Cardiac muscle cell (in vitro differentiated cells and primary cell): ENCODE results near the gene BRF1. TPM values are rescaled to one million over a fixed set of nuclear protein-coding genes. Genes with fewer than 3 reads are reported as not detected.
A peak's percentile ranks its signal among the peaks of the same experiment; 100 is the strongest.
"Not testable (repeated sequence)": the region's sequence is repeated elsewhere in the genome, so short reads cannot be mapped to it uniquely, and the experiment has no call there.

Experiments used
- DNase-seq, 2 donors: peaks; one replicate each; pipeline versions ENCODE4 v3.0.0 to v3.0.0-alpha.2; 2010 to 2017; ENCODE audit warnings: low read depth in 1 of 2, low spot score in 1 of 2
- H3K27ac ChIP-seq: fragments of 200-600 bp; sonication (generic); 2 replicates; pipeline ENCODE4 v1.5.1; 2016
- H3K27me3 ChIP-seq: fragments of 200-600 bp; sonication (generic); 2 replicates; pipeline ENCODE4 v1.6.0; 2016; ENCODE audit warnings: control low read depth
- H3K36me3 ChIP-seq: fragments of 200-600 bp; sonication (generic); 2 replicates; pipeline ENCODE4 v1.5.1; 2016; ENCODE audit warnings: control low read depth
- H3K4me1 ChIP-seq: fragments of 200-600 bp; sonication (generic); 2 replicates; pipeline ENCODE4 v1.8.1; 2017; ENCODE audit warnings: low read depth, mild to moderate bottlenecking, mixed run types
- H3K4me3 ChIP-seq: fragments of 200-600 bp; sonication (generic); 2 replicates; pipeline ENCODE4 v1.5.1; 2016; ENCODE audit warnings: mild to moderate bottlenecking
- H3K9me3 ChIP-seq: fragments of 200-600 bp; sonication (generic); 2 replicates; pipeline ENCODE4 v1.5.1; 2017; ENCODE audit warnings: low read depth, mild to moderate bottlenecking, control low read depth
- CTCF ChIP-seq: IDR thresholded peaks from 2 replicates; pipeline ENCODE4 v1.5.1; 2012; ENCODE audit warnings: low read depth, mild to moderate bottlenecking, low read length
- polyA plus RNA-seq: library from polyadenylated mRNA; unstranded; fragments of >200 nt; fragmentation: Nextera tagmentation; extraction: Ambion mirVana; gene quantifications from 2 replicates; pipeline ENCODE4 v1.2.1, GENCODE V29; 2016
- total RNA-seq: library from RNA; depleted of rRNA; stranded (reverse); fragments of >200 nt; gene quantifications from 2 replicates; pipeline ENCODE4 v1.2.3, GENCODE V29; 2016

The BRF1 gene
- total and polyA plus RNA-seq, 2 experiments from 2014 or later = 26.6 to 82.2 TPM

- H3K9me3 ChIP-seq = no peaks in the 10 kb centered on the region
- no peak overlapping the region for H3K4me3 ChIP-seq
- H3K27ac ChIP-seq = no peak overlapping the region
- no peaks in the 10 kb centered on the region for H3K4me1 ChIP-seq
- peak; percentile 79 for TF ChIP-seq CTCF
- no peaks in the 10 kb centered on the region for H3K27me3 ChIP-seq
- no peaks in the 10 kb centered on the region for H3K36me3 ChIP-seq
- DNase-seq = peak; percentile 61 to 77
Measured at GRCh38 chr14:105281371-105282097, 19.3 kb downstream of the BRF1 start.

GRCh38 chr14:105280525-105280924 lies 20.3 kb downstream of the BRF1 start:
- no peak for TF ChIP-seq CTCF
- Histone ChIP-seq H3K4me3 (no peak overlapping the region), H3K4me1 (no peaks in the 10 kb centered on the region), H3K9me3 (no peaks in the 10 kb centered on the region), H3K27ac (no peak overlapping the region), H3K27me3 (no peaks in the 10 kb centered on the region), H3K36me3 (no peaks in the 10 kb centered on the region)
- DNase-seq = no peak

GRCh38 chr14:105279642-105280361 lies 21.0 kb downstream of the BRF1 start:
- TF ChIP-seq CTCF = no peak
- Histone ChIP-seq H3K27ac (no peak overlapping the region), H3K36me3 (no peaks in the 10 kb centered on the region), H3K4me1 (no peaks in the 10 kb centered on the region), H3K27me3 (no peaks in the 10 kb centered on the region), H3K4me3 (no peak overlapping the region), H3K9me3 (no peaks in the 10 kb centered on the region)
- DNase-seq = no peak

- not testable (repeated sequence) for H3K36me3 ChIP-seq, H3K9me3 ChIP-seq, DNase-seq, H3K27ac ChIP-seq, H3K27me3 ChIP-seq, H3K4me3 ChIP-seq, H3K4me1 ChIP-seq
Measured at GRCh38 chr14:105277448-105277847, 23.4 kb downstream of the BRF1 start.

- no peaks in the 10 kb centered on the region for H3K9me3 ChIP-seq
- no peaks in the 10 kb centered on the region for H3K4me1 ChIP-seq
- TF ChIP-seq CTCF = no peak
- H3K36me3 ChIP-seq = no peaks in the 10 kb centered on the region
- no peaks in the 10 kb centered on the region for H3K27me3 ChIP-seq
- DNase-seq = peak in 1 of 2 donors; percentile 80
- H3K27ac ChIP-seq = no peak overlapping the region
- no peak overlapping the region for H3K4me3 ChIP-seq
Measured at GRCh38 chr14:105275267-105275946, 25.4 kb downstream of the BRF1 start.

GRCh38 chr14:105274637-105275036 lies 26.2 kb downstream of the BRF1 start:
- no peaks in the 10 kb centered on the region for H3K9me3 ChIP-seq
- H3K36me3 ChIP-seq = no peaks in the 10 kb centered on the region
- H3K4me3 ChIP-seq = no peak overlapping the region
- H3K27ac ChIP-seq = no peak overlapping the region
- TF ChIP-seq CTCF = no peak
- no peaks in the 10 kb centered on the region for H3K4me1 ChIP-seq
- DNase-seq = no peak
- no peaks in the 10 kb centered on the region for H3K27me3 ChIP-seq
